ENCODE measurements around the gene SIRPA. TPM values are rescaled to one million over a fixed set of nuclear protein-coding genes. Genes with fewer than 3 reads are reported as not detected.

The SIRPA gene
- total and polyA plus RNA-seq, 2 of the 4 experiments (the other 2 are of a cell fraction) = 9.9 to 40.2 TPM

GRCh38 chr20:1975291-1975690 lies 80.1 kb downstream of the SIRPA start:
- Histone ChIP-seq H3K23ac (ENCODE audit: low read depth, low read length) (no peak overlapping the region), H3K9ac (ENCODE audit: low read depth, low read length) (no peak overlapping the region), H2AK5ac (ENCODE audit: low read depth, low read length) (no peak overlapping the region), H3K56ac (ENCODE audit: extremely low read depth, insufficient read depth, low read length) (no peak overlapping the region), H3K79me1 (ENCODE audit: low read depth in 1 of 2, low read length in 2 of 2) (no peaks in the 10 kb centered on the region), H2BK120ac (ENCODE audit: low read depth, low read length) (no peak overlapping the region), H2BK5ac (ENCODE audit: low read depth, low read length, poor library complexity, severe bottlenecking) (no peak overlapping the region), H3K18ac (ENCODE audit: low read depth, low read length) (no peak overlapping the region), H3K4ac (ENCODE audit: low read depth, low read length) (no peak overlapping the region), H4K20me1 (ENCODE audit: insufficient read depth, low read length) (no peaks in the 10 kb centered on the region; the same call in 1 of the 2 replicates), H3K9me1 (ENCODE audit: insufficient read depth, low read length) (no peaks in the 10 kb centered on the region), H3K4me2 (ENCODE audit: low read depth, low read length) (no peak overlapping the region), H2BK20ac (ENCODE audit: low read depth, low read length) (no peak overlapping the region), H2AK9ac (replicated peaks; ENCODE audit: low read depth, low read length, poor library complexity) (no peak overlapping the region), H3K27me3 (ENCODE audit: control insufficient read depth, insufficient read depth, low read length) (peaks cover 16% of the 10 kb centered on the region), H4K8ac (ENCODE audit: low read depth in 2 of 2, low read length in 2 of 2) (no peak overlapping the region), H3K36me3 (ENCODE audit: control insufficient read depth, insufficient read depth, low read length) (no peaks in the 10 kb centered on the region), H3K4me1 (ENCODE audit: control insufficient read depth, insufficient read depth, low read length) (no peaks in the 10 kb centered on the region), H3K4me3 (ENCODE audit: insufficient read depth, low read depth, low read length) (no peak overlapping the region), H2AFZ (replicated peaks; ENCODE audit: low read length, poor library complexity) (no peak overlapping the region), H4K91ac (ENCODE audit: insufficient read depth, low read depth, low read length) (no peak overlapping the region), H3K27ac (ENCODE audit: insufficient read depth, low read length) (no peak overlapping the region), H3K9me3 (ENCODE audit: control insufficient read depth, insufficient read depth, low read length) (no peaks in the 10 kb centered on the region), H3K14ac (replicated peaks; ENCODE audit: low read depth, low read length) (no peak overlapping the region), H4K5ac (ENCODE audit: low read depth, low read length) (no peak overlapping the region), H2BK15ac (ENCODE audit: low read depth, low read length) (no peak overlapping the region)
- TF ChIP-seq CEBPB (IDR thresholded peaks at IDR 0.05; ENCODE audit: low read depth, low read length) (no peak), NFE2L2 (IDR thresholded peaks at IDR 0.05; ENCODE audit: low read depth, low read length) (no peak), RAD21 (IDR thresholded peaks at IDR 0.05; ENCODE audit: low read length) (no peak), SMC3 (IDR thresholded peaks at IDR 0.05; ENCODE audit: low read depth, low read length) (no peak), POLR2A (IDR thresholded peaks at IDR 0.05; ENCODE audit: low read depth, low read length) (no peak), BHLHE40 (IDR thresholded peaks at IDR 0.05; ENCODE audit: low read depth, low read length) (no peak), ELK1 (IDR thresholded peaks at IDR 0.05; ENCODE audit: borderline replicate concordance, low read depth, low read length) (no peak), FOS (IDR thresholded peaks at IDR 0.05; ENCODE audit: low read depth, low read length) (no peak)
- DNase-seq (no peak), ATAC-seq (ENCODE audit: low read depth) (no peak)
- ChIA-PET CTCF (no interaction called here), POLR2A (ENCODE audit: unreplicated experiment) (no interaction called here)
- no TSS peak for BruUV-seq (replicated peaks)
- dilution Hi-C loops (cut with HindIII; ENCODE audit: low sequenced_read_pairs, unreplicated experiment) (no loop called here), in situ Hi-C loops (cut with MboI; ENCODE audit: low sequenced_read_pairs) (no loop called here), intact Hi-C loops (cut with micrococcal nuclease) (no loop called here)
- WGBS, 2 experiments (ENCODE audit: extremely low coverage in 2 of 2, insufficient read length in 1 of 2) = 87% methylated on average over 3 of the region's 11 CpGs; no CpG with 5 or more reads in 1 of the 2 experiments
